H9 (cell line): ENCODE data around the gene TRPC6. TPM values are rescaled to one million over a fixed set of nuclear protein-coding genes. Genes with fewer than 3 reads are reported as not detected.

Experiments used
- DNase-seq: peaks from one replicate; pipeline ENCODE4 v3.0.0-alpha.2; 2017
- H2AFZ ChIP-seq: one replicate; pipeline ENCODE4 v1.6.1; 2013; ENCODE audit warnings: mild to moderate bottlenecking, low read length, control low read depth, moderate library complexity
- H2AK5ac ChIP-seq: 2 replicates; pipeline ENCODE4 v1.6.1; 2013; ENCODE audit warnings: low read length, control low read depth, mixed read lengths; ENCODE audit not compliant: insufficient read length
- H2BK120ac ChIP-seq: one replicate; pipeline ENCODE4 v1.6.1; 2013; ENCODE audit warnings: low read depth, mild to moderate bottlenecking, low read length, control low read depth, inconsistent platforms; ENCODE audit not compliant: poor library complexity, severe bottlenecking
- H2BK12ac ChIP-seq: 2 replicates; pipeline ENCODE4 v1.6.1; 2013; ENCODE audit warnings: low read length, control low read depth, mixed read lengths, low read depth; ENCODE audit not compliant: insufficient read length
- H2BK15ac ChIP-seq: 2 replicates; pipeline ENCODE4 v1.6.1; 2013; ENCODE audit warnings: low read depth, low read length, control low read depth
- H2BK20ac ChIP-seq: one replicate; pipeline ENCODE4 v1.6.1; 2013; ENCODE audit warnings: low read depth, mild to moderate bottlenecking, low read length, control low read depth, inconsistent platforms; ENCODE audit not compliant: poor library complexity, severe bottlenecking
- H2BK5ac ChIP-seq: 2 replicates; pipeline ENCODE4 v1.6.1; 2013; ENCODE audit warnings: low read length, control low read depth, mixed read lengths; ENCODE audit not compliant: insufficient read length
- H3K14ac ChIP-seq: 2 replicates; pipeline ENCODE4 v1.6.1; 2013; ENCODE audit warnings: low read length, control low read depth; ENCODE audit not compliant: insufficient read depth
- H3K18ac ChIP-seq: 2 replicates; pipeline ENCODE4 v1.6.1; 2013; ENCODE audit warnings: low read depth, mild to moderate bottlenecking, mixed read lengths, low read length, control low read depth; ENCODE audit not compliant: insufficient read length
- H3K23ac ChIP-seq: 2 replicates; pipeline ENCODE4 v1.6.1; 2013; ENCODE audit warnings: low read length, control low read depth, mixed read lengths, low read depth; ENCODE audit not compliant: insufficient read length
- H3K23me2 ChIP-seq: 2 replicates; pipeline ENCODE4 v1.6.1; 2013; ENCODE audit warnings: low read depth, mild to moderate bottlenecking, mixed read lengths, low read length, control low read depth; ENCODE audit not compliant: insufficient read length, poor library complexity, severe bottlenecking
- H3K27ac ChIP-seq: 2 replicates; pipeline ENCODE4 v1.5.1; 2013; ENCODE audit warnings: low read length, control low read depth, mixed read lengths, low read depth; ENCODE audit not compliant: insufficient read length
- H3K27me3 ChIP-seq: 2 replicates; pipeline ENCODE4 v1.6.1; 2013; ENCODE audit warnings: low read length, control low read depth, inconsistent platforms; ENCODE audit not compliant: insufficient read depth
- H3K4ac ChIP-seq: 2 replicates; pipeline ENCODE4 v1.6.1; 2013; ENCODE audit warnings: low read depth, mild to moderate bottlenecking, control low read depth, inconsistent platforms, low read length, moderate library complexity
- H3K4me1 ChIP-seq: 2 replicates; pipeline ENCODE4 v1.6.1; 2013; ENCODE audit warnings: low read length, control low read depth, inconsistent platforms; ENCODE audit not compliant: insufficient read depth
- H3K4me2 ChIP-seq: 2 replicates; pipeline ENCODE4 v1.6.1; 2013; ENCODE audit warnings: low read length, control low read depth, mixed read lengths; ENCODE audit not compliant: insufficient read length, insufficient read depth
- H3K56ac ChIP-seq: 2 replicates; pipeline ENCODE4 v1.6.1; 2013; ENCODE audit warnings: low read depth, mild to moderate bottlenecking, mixed read lengths, low read length, control low read depth; ENCODE audit not compliant: insufficient read length
- H3K79me1 ChIP-seq: 2 replicates; pipeline ENCODE4 v1.6.1; 2013; ENCODE audit warnings: low read depth, mild to moderate bottlenecking, moderate library complexity, low read length, control low read depth, inconsistent platforms; ENCODE audit not compliant: insufficient read depth, poor library complexity, severe bottlenecking
- H3K79me2 ChIP-seq: 2 replicates; pipeline ENCODE4 v1.6.1; 2013; ENCODE audit warnings: low read length, control low read depth, inconsistent platforms; ENCODE audit not compliant: insufficient read depth
- H3K9ac ChIP-seq: 2 replicates; pipeline ENCODE4 v1.6.1; 2013; ENCODE audit warnings: low read length, control low read depth, mixed read lengths; ENCODE audit not compliant: insufficient read length; ENCODE audit errors: extremely low read depth
- H3K9me3 ChIP-seq: one replicate; pipeline ENCODE4 v1.6.1; 2013; ENCODE audit warnings: low read depth, low read length, inconsistent platforms; ENCODE audit not compliant: control insufficient read depth
- H3T11ph ChIP-seq: one replicate; pipeline ENCODE4 v1.6.1; 2013; ENCODE audit warnings: mild to moderate bottlenecking, low read length, control low read depth, inconsistent platforms
- H4K20me1 ChIP-seq: one replicate; pipeline ENCODE4 v1.6.1; 2013; ENCODE audit not compliant: control insufficient read depth, insufficient read length, insufficient read depth
- H4K5ac ChIP-seq: 2 replicates; pipeline ENCODE4 v1.6.1; 2013; ENCODE audit warnings: low read depth, mild to moderate bottlenecking, mixed read lengths, low read length, control low read depth; ENCODE audit not compliant: insufficient read length
- H4K8ac ChIP-seq: replicated peaks from 2 replicates; pipeline ENCODE4 v1.6.1; 2013; ENCODE audit warnings: low read length, control low read depth, mixed read lengths, low read depth; ENCODE audit not compliant: insufficient read length
- H4K91ac ChIP-seq: 2 replicates; pipeline ENCODE4 v1.6.1; 2013; ENCODE audit warnings: low read depth, mild to moderate bottlenecking, moderate library complexity, mixed read lengths, low read length, control low read depth; ENCODE audit not compliant: insufficient read length
- H3K27ac Mint-ChIP-seq, 3 experiments: 2 replicates in 2 of 3; 3 replicates in 1 of 3; pipeline ENCODE4 v1.8.0; 2020 to 2021; ENCODE audit warnings: mixed read lengths in 3 of 3, mild to moderate bottlenecking in 1 of 3, moderate library complexity in 1 of 3
- H3K27me3 Mint-ChIP-seq: 2 replicates; pipeline ENCODE4 v1.8.0; 2021; ENCODE audit warnings: low read depth, mild to moderate bottlenecking, moderate library complexity, mixed read lengths
- H3K36me3 Mint-ChIP-seq, 3 experiments: 2 replicates in 2 of 3; 3 replicates in 1 of 3; pipeline ENCODE4 v1.8.0; 2020 to 2021; ENCODE audit warnings: low read depth in 3 of 3, mixed read lengths in 3 of 3; ENCODE audit not compliant: insufficient read depth in 1 of 3
- H3K4me1 Mint-ChIP-seq, 2 experiments: 2 replicates each; pipeline ENCODE4 v1.8.0; 2020; ENCODE audit warnings: mixed read lengths in 2 of 2
- H3K4me3 Mint-ChIP-seq, 2 experiments: 2 replicates in 1 of 2; 3 replicates in 1 of 2; pipeline ENCODE4 v1.8.0; 2020 to 2021; ENCODE audit warnings: mild to moderate bottlenecking in 2 of 2, mixed read lengths in 2 of 2, moderate library complexity in 1 of 2
- H3K9me3 Mint-ChIP-seq, 2 experiments: 2 replicates in 1 of 2; 3 replicates in 1 of 2; pipeline ENCODE4 v1.8.0; 2020; ENCODE audit warnings: mild to moderate bottlenecking in 2 of 2, mixed read lengths in 2 of 2, moderate library complexity in 1 of 2
- WGBS: extraction: QIAGEN DNeasy Blood & Tissue Kit; methylation state at CpG from one replicate; pipeline ENCODE4 v1.1.7; 2013; ENCODE audit warnings: missing lambda C conversion rate, low lambda C conversion rate, mixed read lengths; ENCODE audit not compliant: insufficient read length; ENCODE audit errors: extremely low coverage; 5-methylcytosine and 5-hydroxymethylcytosine counted together
- total RNA-seq: library from RNA; stranded (reverse); gene quantifications from 2 replicates; pipeline ENCODE4 v1.2.1, GENCODE V29; 2021
- TF ChIP-seq, protein P1 (sequence below): fragments of 200-600 bp; sonication (generic); conservative IDR thresholded peaks from 3 replicates; pipeline ENCODE4 v1.8.0; 2021; ENCODE audit warnings: antibody characterized with exemption, mild to moderate bottlenecking

TRPC6 gene
- total RNA-seq, 1 experiment from 2014 or later: 14.4 TPM

DNA sequence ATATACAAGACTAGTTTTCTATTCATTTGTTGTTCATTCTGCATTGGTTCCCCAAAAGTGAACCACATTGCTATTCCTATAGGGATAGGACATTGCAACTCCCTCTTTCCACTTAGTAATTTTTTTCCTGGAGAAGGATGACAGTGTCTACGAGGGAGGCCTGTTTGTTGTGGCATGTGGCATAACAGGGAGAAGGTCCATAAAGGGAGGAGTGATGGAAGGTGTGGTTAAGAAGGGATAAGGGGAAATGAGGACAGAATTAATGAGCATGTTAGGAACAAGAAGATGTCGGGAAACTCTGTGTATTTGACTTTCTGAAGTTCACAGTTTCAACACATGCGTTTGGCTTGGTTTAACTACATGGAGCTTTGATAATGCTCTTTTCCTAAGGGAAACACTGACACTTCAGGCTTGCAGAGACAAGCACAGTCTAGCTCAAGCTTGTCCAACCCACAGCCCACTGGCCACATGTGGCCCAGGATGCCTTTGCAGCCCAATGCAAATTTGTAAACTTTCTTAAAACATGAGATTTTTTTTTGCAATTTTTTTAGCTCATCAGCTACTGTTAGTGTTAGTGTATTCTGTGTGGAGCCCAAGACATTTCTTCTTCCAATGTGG, 149.7 kb downstream of the TRPC6 start:
- H2AK5ac ChIP-seq: no peak overlapping the region
- 0 out of 5 replicates have a peak, but pooled peaks cover 0 to 2% of the 10 kb centered on the region in 2 experiments for H3K9me3 Mint-ChIP-seq
- peaks cover 20 to 32% of the 10 kb centered on the region in 2 experiments for H3K4me1 Mint-ChIP-seq
- no peak overlapping the region for H4K91ac ChIP-seq
- H4K20me1 ChIP-seq: no peaks in the 10 kb centered on the region
- H3K4ac ChIP-seq: no peak overlapping the region
- H2BK15ac ChIP-seq: no peak overlapping the region
- no peak overlapping the region for H3T11ph ChIP-seq
- H4K5ac ChIP-seq: no peak overlapping the region
- no peak overlapping the region for H3K4me3 Mint-ChIP-seq
- H2BK20ac ChIP-seq: no peak overlapping the region
- H3K4me2 ChIP-seq: no peak overlapping the region
- H3K27me3 Mint-ChIP-seq: no peaks in the 10 kb centered on the region; the same call in 1 of the 2 replicates
- no peak overlapping the region for H2BK12ac ChIP-seq
- no CpG with 5 or more reads among the region's 3 CpGs for WGBS
- DNase-seq: no peak
- TF ChIP-seq, protein P1, sequence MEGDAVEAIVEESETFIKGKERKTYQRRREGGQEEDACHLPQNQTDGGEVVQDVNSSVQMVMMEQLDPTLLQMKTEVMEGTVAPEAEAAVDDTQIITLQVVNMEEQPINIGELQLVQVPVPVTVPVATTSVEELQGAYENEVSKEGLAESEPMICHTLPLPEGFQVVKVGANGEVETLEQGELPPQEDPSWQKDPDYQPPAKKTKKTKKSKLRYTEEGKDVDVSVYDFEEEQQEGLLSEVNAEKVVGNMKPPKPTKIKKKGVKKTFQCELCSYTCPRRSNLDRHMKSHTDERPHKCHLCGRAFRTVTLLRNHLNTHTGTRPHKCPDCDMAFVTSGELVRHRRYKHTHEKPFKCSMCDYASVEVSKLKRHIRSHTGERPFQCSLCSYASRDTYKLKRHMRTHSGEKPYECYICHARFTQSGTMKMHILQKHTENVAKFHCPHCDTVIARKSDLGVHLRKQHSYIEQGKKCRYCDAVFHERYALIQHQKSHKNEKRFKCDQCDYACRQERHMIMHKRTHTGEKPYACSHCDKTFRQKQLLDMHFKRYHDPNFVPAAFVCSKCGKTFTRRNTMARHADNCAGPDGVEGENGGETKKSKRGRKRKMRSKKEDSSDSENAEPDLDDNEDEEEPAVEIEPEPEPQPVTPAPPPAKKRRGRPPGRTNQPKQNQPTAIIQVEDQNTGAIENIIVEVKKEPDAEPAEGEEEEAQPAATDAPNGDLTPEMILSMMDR: no peak
- no peak overlapping the region for H2BK5ac ChIP-seq
- no peak overlapping the region for H4K8ac ChIP-seq
- no peaks in the 10 kb centered on the region for H3K79me2 ChIP-seq
- H3K9me3 ChIP-seq: no peaks in the 10 kb centered on the region
- no peaks in the 10 kb centered on the region for H3K36me3 Mint-ChIP-seq
- H3K27ac ChIP-seq: no peak overlapping the region
- no peak overlapping the region for H3K23ac ChIP-seq
- H3K18ac ChIP-seq: no peak overlapping the region
- H3K27ac Mint-ChIP-seq: no peak overlapping the region
- no peaks in the 10 kb centered on the region for H3K27me3 ChIP-seq
- H3K14ac ChIP-seq: no peak overlapping the region
- no peaks in the 10 kb centered on the region for H3K4me1 ChIP-seq
- H3K56ac ChIP-seq: no peak overlapping the region
- no peaks in the 10 kb centered on the region for H3K79me1 ChIP-seq
- H2BK120ac ChIP-seq: no peak overlapping the region
- H3K9ac ChIP-seq: no peak overlapping the region
- no peak overlapping the region for H2AFZ ChIP-seq
- no peaks in the 10 kb centered on the region for H3K23me2 ChIP-seq
